Sigmoid colon (tissue), 7 donors: ENCODE results near the gene BMERB1. TPM values are rescaled to one million over a fixed set of nuclear protein-coding genes. Genes with fewer than 3 reads are reported as not detected.

ENCODE experiments used
- DNase-seq: peaks from one replicate; pipeline ENCODE4 v3.0.0-alpha.2; 2019
- H3K27ac ChIP-seq, 4 donors: fragments of 200-600 bp; sonication (generic); one replicate each; pipeline ENCODE4 v1.5.1; 2016 to 2019; ENCODE audit warnings: mild to moderate bottlenecking in 1 of 4
- H3K27me3 ChIP-seq, 3 donors: fragments of 200-600 bp; sonication (generic); one replicate each; pipeline ENCODE4 v1.5.1; 2019; ENCODE audit warnings: mild to moderate bottlenecking in 1 of 3
- H3K36me3 ChIP-seq, 4 donors: fragments of 200-600 bp; sonication (generic); one replicate each; pipeline ENCODE4 v1.5.1; 2016 to 2019
- H3K4me1 ChIP-seq, 4 donors: fragments of 200-600 bp; sonication (generic); one replicate each; pipeline ENCODE4 v1.5.1; 2017 to 2019
- H3K4me3 ChIP-seq, 4 donors: fragments of 200-600 bp; sonication (generic); one replicate each; pipeline ENCODE4 v1.5.1; 2017 to 2019; ENCODE audit warnings: mild to moderate bottlenecking in 2 of 4, moderate library complexity in 1 of 4
- H3K9me3 ChIP-seq, 4 donors: fragments of 200-600 bp in 3 of 4; sonication (generic) in 3 of 4; one replicate each; pipeline versions ENCODE4 v1.5.1 to v1.6.1; 2013 to 2019
- EP300 ChIP-seq, 4 donors: sonication (generic); formaldehyde crosslinking; IDR thresholded peaks; one replicate each; pipeline ENCODE4 v1.6.1; 2017; ENCODE audit warnings: antibody characterized with exemption in 4 of 4
- POLR2A ChIP-seq, 2 donors: fragments of 450-650 bp; IDR thresholded peaks; one replicate each; pipeline ENCODE4 v1.6.1; 2016; ENCODE audit warnings: antibody characterized with exemption in 2 of 2, mild to moderate bottlenecking in 2 of 2, moderate library complexity in 2 of 2
- POLR2AphosphoS5 ChIP-seq, 4 donors: sonication (generic); formaldehyde crosslinking; IDR thresholded peaks; one replicate each; pipeline ENCODE4 v1.6.1; 2017; ENCODE audit warnings: antibody characterized with exemption in 4 of 4
- WGBS, 2 donors: extraction: QIAGEN DNeasy Blood & Tissue Kit; methylation state at CpG; one replicate each; pipeline ENCODE4 v1.1.7; 2013; 5-methylcytosine and 5-hydroxymethylcytosine counted together
- intact Hi-C: fragments of 100-400 bp; cut with DNase I; formaldehyde crosslinking; loops from one replicate; pipeline ENCODE4 v1.15.1; 2023
- polyA plus RNA-seq, 3 donors: library from polyadenylated mRNA; stranded (reverse); fragments of 200-250 nt; gene quantifications; one replicate each; pipeline ENCODE4 v1.2.3, GENCODE V29; 2013
- total RNA-seq, 4 donors: library from RNA; depleted of rRNA; stranded (reverse); fragments of >200 nt; gene quantifications; one replicate each; pipeline ENCODE4 v1.1.0, GENCODE V29; 2016
- TF ChIP-seq, protein P1 (sequence below), 4 experiments: fragments of 450-650 bp in 3 of 4; fragments of 200-600 bp in 1 of 4; IDR thresholded peaks; one replicate each; pipeline ENCODE4 v1.5.1; 2016 to 2019; ENCODE audit warnings: antibody characterized with exemption in 4 of 4, mild to moderate bottlenecking in 3 of 4, moderate library complexity in 2 of 4
- donor health status: healthy with polysubstance abuse.
- donor health status: Bipolar disorder and iron deficiency.
- donor health status: healthy.

BMERB1 gene
- total and polyA plus RNA-seq, 7 donors, result 3.7 to 112 (median 63.4) TPM

DNA sequence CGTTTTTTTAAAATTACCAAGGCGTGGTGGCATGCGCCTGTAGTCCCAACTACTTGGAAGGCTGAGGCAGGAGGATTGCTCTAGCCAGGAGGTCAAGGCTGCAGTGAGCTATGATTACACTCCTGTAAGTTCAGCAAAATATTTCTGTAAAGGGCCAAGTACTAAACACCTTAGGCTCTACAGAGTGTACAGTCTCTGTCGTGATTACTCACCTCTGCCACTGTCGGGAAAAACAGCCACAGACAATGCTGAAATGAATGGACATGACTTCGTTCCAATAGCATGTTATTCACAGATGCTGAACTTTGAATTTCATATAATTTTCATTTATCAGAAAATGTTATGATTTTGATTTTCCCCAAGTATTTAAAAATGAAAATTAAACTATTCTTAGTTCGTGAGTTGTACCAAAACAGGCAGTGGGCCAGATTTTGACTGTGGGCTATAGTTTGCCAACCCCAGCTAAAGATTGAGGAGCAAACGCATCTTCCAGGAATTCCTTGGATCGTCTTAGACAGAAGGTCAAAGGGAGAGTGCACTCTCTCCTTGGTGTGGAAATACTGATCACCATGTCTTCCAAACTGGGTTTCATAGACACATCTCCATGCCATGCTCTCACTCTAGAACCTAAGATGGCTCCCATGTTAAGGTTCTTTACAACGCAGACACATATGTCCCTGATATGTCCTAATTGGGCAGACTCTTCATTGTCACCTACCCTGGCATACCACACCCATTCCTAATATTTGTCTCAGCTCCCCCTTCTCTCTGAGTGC, 119.1 kb downstream of the BMERB1 start:
- no peak overlapping the region for H3K27ac ChIP-seq
- WGBS, 2 donors, result 87 to 88% methylated on average over 10 of the region's 10 CpGs
- peaks cover 0 to 5% (median 0%) of the 10 kb centered on the region in 4 donors for H3K36me3 ChIP-seq
- TF ChIP-seq, protein P1, sequence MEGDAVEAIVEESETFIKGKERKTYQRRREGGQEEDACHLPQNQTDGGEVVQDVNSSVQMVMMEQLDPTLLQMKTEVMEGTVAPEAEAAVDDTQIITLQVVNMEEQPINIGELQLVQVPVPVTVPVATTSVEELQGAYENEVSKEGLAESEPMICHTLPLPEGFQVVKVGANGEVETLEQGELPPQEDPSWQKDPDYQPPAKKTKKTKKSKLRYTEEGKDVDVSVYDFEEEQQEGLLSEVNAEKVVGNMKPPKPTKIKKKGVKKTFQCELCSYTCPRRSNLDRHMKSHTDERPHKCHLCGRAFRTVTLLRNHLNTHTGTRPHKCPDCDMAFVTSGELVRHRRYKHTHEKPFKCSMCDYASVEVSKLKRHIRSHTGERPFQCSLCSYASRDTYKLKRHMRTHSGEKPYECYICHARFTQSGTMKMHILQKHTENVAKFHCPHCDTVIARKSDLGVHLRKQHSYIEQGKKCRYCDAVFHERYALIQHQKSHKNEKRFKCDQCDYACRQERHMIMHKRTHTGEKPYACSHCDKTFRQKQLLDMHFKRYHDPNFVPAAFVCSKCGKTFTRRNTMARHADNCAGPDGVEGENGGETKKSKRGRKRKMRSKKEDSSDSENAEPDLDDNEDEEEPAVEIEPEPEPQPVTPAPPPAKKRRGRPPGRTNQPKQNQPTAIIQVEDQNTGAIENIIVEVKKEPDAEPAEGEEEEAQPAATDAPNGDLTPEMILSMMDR (IDR thresholded peaks at IDR 0.05), result no peak
- TF ChIP-seq POLR2A (IDR thresholded peaks at IDR 0.05), result no peak
- TF ChIP-seq EP300 (IDR thresholded peaks at IDR 0.05), result no peak
- no peak for TF ChIP-seq POLR2AphosphoS5 (IDR thresholded peaks at IDR 0.05)
- no peaks in the 10 kb centered on the region for H3K27me3 ChIP-seq
- H3K4me1 ChIP-seq, result peaks cover 0 to 10% (median 0%) of the 10 kb centered on the region in 4 donors
- no peaks in the 10 kb centered on the region for H3K9me3 ChIP-seq
- no peak overlapping the region for H3K4me3 ChIP-seq
- intact Hi-C loops, result loop anchor here (5.0 kb wide), 1 partner anchor 126 kb away; no protein-coding TSS in a partner anchor
- DNase-seq, result no peak

DNA sequence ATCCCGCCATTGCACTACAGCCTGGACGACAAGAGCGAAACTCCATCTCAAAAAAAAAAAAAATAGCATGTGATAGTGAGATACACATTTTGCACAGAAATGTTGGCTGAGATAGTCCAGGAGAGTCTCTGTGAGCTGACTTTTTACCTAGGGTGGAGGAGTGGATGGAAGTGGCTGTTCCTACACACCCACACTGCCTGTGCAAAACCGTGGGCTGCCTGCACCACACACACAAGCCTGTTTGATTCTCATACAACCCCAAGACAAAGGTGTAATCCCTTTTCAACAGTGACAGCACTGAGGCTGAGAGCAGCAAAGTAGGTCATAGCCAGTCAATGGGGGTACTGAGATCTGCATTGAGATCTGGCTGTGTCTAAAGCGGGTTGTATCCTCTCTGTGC, 121.7 kb downstream of the BMERB1 start:
- WGBS, 2 donors, result 92 to 95% methylated on average over 5 of the region's 5 CpGs
- DNase-seq, result no peak
- Histone ChIP-seq H3K36me3 (peaks cover 0 to 5% (median 0%) of the 10 kb centered on the region in 4 donors), H3K4me3 (no peak overlapping the region), H3K27ac (no peak overlapping the region), H3K9me3 (no peaks in the 10 kb centered on the region), H3K4me1 (peaks cover 0 to 2% (median 0%) of the 10 kb centered on the region in 4 donors), H3K27me3 (no peaks in the 10 kb centered on the region)
- no peak for TF ChIP-seq POLR2AphosphoS5 (IDR thresholded peaks at IDR 0.05)
- TF ChIP-seq, protein P1 (IDR thresholded peaks at IDR 0.05), result no peak
- no peak for TF ChIP-seq EP300 (IDR thresholded peaks at IDR 0.05)
- no peak for TF ChIP-seq POLR2A (IDR thresholded peaks at IDR 0.05)
- intact Hi-C loops, result no loop called here

DNA sequence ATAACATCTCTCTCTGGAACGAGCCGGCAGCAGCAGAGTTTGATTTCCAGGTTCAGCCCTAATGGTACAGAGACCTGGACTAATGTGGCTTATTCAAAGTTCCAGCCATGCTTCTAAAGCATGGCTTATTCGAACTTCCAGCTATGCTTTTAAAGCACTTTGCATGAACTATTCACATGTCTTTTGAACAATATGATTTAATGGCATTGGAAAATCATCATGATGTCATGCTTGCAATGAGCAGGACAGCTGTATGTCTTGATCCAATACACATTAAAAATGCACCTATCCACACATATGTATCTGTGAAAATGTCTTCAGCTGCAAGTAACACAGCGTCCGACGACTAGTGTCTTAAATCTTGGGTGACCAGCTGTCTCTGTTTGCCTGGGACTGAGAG, 122.9 kb downstream of the BMERB1 start:
- Histone ChIP-seq H3K36me3 (peaks cover 0 to 5% (median 0%) of the 10 kb centered on the region in 4 donors), H3K27me3 (no peaks in the 10 kb centered on the region), H3K27ac (no peak overlapping the region), H3K4me3 (no peak overlapping the region), H3K9me3 (no peaks in the 10 kb centered on the region), H3K4me1 (no peaks in the 10 kb centered on the region)
- no peak for TF ChIP-seq EP300 (IDR thresholded peaks at IDR 0.05)
- TF ChIP-seq, protein P1 (IDR thresholded peaks at IDR 0.05), result no peak
- TF ChIP-seq POLR2AphosphoS5 (IDR thresholded peaks at IDR 0.05), result no peak
- no peak for TF ChIP-seq POLR2A (IDR thresholded peaks at IDR 0.05)
- DNase-seq, result no peak
- WGBS, 2 donors, result 91% methylated on average over 6 of the region's 6 CpGs
- intact Hi-C loops, result no loop called here

DNA sequence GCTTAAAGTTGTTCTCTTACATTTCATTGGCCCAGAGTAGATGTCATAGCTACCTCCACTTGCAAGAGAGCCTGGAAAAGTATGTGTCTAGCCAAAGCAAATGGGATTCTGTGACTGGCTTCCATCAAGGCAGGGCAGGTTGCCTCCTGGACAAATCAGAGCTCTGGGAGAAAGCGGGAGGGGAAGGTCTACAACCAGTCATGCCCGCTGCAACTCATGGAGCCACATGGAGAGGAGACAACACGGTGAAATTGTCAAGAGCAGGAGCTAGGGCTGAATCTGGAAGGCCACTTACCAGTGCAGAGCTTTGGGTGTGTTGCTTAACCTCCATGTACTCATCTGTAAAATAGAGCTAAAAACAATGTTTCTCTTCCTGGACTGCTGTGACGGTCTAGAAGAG, 124.8 kb downstream of the BMERB1 start:
- no peak for DNase-seq
- Histone ChIP-seq H3K27ac (no peak overlapping the region), H3K9me3 (no peaks in the 10 kb centered on the region), H3K4me3 (no peak overlapping the region), H3K36me3 (peaks cover 0 to 5% (median 0%) of the 10 kb centered on the region in 4 donors), H3K4me1 (no peaks in the 10 kb centered on the region), H3K27me3 (no peaks in the 10 kb centered on the region)
- intact Hi-C loops, result no loop called here
- WGBS, 2 donors, result 97% methylated on average over 4 of the region's 4 CpGs
- TF ChIP-seq POLR2A (IDR thresholded peaks at IDR 0.05), result no peak
- TF ChIP-seq POLR2AphosphoS5 (IDR thresholded peaks at IDR 0.05), result no peak
- TF ChIP-seq EP300 (IDR thresholded peaks at IDR 0.05), result no peak
- TF ChIP-seq, protein P1 (IDR thresholded peaks at IDR 0.05), result no peak
